ENCODE measurements around the gene RGS18.
"Not testable (repeated sequence)": the region's sequence is repeated elsewhere in the genome, so short reads cannot be mapped to it uniquely, and the experiment has no call there.

RGS18 gene

DNA sequence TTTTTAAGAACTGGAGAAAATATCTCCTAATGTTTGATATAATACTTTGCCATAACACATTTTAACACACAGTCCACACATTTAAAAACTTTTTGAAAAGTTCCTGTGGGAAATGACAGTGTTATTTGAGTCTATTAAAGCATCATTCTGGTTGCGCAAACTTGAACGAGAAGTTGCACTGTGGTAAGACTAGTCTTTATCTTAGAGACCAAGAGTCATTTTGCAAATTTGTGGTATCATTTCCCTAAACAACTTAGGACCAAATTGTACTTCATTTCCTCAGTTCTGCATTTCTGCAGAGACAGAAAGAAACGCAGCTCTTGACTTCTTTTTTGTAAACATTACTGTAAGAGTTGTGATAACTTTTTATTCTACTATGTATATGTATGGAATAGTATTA, at the start of gene RGS18:
Gene RGS18 (plus strand): TSS at position 282 of the 400 bp plus-strand sequence. CDS start 176 bp downstream, outside the sequence.
- no peak for DNase-seq

DNA sequence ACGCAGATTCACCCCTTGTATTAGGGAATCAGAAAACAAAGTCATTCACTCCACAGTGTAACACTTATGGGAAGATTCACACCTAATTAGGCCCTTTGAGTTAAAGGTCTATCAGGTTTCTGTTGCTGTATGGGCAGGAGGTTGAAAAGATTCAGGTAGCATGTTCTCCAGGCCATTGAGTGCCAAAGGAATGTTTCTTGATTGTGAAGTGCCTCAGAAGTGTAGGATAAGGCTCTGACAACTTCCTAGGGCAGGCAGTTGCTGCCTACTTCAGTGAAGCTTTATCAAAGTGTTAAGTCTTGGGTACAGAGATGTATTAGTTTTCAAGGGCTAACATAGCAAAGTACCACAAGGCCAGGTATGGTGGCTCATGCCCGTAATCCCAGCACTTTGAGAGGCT, 48.7 kb upstream of the RGS18 start:
- no peak for DNase-seq

DNA sequence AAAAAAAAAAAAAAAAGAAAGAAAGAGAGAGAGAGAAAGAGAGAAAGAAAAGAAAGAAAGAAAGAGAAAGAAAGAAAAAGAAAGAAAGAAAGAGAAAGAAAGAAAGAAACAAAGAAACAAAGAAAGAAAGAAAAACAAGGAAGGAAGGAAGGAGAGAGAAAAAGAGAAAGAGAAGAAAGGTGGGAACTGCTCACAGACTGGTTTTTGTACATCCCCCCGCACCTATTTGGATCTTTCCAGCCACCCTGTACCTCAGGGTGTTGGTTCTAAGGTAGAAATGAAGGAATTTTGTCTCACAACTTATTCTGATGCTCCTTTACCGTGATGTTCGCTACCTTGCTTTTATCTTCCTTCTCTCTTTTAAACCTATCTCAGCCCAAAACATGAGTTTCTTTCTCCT, 43.3 kb upstream of the RGS18 start:
- DNase-seq: no peak

DNA sequence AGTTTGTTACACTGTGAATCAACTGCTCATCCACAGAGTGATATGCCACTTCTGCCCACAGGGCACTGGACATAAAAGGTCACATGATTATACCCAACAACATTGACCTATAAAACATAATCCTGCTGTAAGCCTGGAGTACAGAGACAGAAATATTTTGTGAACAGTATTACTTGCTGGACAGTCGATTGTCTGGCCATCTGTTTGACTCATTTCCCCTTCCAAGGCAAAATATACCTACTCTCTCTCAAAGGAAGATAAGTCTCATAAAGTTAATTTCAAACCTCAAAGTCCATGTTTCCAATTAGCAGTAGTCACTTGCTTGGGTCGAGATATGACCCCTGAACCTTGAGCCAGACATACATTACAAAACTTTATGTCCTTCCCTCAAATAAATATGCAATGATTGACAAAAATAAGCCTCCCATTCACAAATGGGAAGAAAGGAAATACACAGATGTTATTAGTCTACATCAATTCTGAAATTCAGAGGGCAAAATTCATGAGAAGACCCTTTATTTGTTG, 39.3 kb upstream of the RGS18 start:
- no peak for DNase-seq

- DNase-seq: no peak
Observed at GRCh38 chr1:192119701-192120100, 38.6 kb upstream of the RGS18 start.

DNA sequence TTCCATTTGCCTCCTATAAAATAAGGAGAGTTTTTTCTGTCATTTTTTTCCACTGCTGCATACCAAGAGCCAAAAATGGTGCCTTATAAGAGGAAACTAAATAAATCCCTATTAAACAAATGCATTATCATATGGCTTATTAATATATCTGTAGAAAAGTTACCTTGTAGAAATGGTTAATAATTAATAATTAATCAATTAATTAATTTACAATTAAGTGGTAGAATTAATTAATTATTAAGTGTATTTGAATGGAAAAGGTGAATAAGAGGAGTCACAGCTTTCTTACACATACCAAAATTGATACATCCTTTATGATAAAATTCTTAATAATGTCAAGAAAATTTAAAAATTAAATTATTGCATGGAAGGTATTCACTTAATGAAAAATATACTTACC, 35.6 kb upstream of the RGS18 start:
- no peak for DNase-seq

DNA sequence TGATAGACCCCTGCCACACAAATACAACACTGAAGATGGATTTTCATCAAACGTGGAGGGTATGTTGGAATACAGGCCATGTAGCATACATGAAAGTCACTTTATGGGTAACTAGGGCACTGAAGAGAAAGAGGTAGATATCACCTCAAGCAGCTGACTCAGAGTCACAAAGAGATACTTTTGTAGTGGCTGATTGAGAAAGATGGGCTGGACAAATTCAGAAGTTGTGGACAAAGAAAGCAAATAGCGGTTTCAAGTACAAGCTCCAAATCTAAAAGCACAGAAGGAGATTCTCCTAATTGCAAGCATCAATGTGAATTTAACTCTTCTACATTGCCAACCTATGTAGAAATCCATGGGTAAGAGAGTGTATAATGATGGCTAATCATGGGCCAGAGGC, 35.0 kb upstream of the RGS18 start:
- no peak for DNase-seq

- no peak for DNase-seq
Observed at GRCh38 chr1:192126030-192126619, 32.1 kb upstream of the RGS18 start.

- no peak for DNase-seq
Observed at GRCh38 chr1:192130175-192130574, 28.1 kb upstream of the RGS18 start.

- not testable (repeated sequence) for DNase-seq
Observed at GRCh38 chr1:192130865-192131264, 27.4 kb upstream of the RGS18 start.

- no peak for DNase-seq
Observed at GRCh38 chr1:192131914-192132313, 26.3 kb upstream of the RGS18 start.

- no peak for DNase-seq
Observed at GRCh38 chr1:192133350-192133926, 24.8 kb upstream of the RGS18 start.

DNA sequence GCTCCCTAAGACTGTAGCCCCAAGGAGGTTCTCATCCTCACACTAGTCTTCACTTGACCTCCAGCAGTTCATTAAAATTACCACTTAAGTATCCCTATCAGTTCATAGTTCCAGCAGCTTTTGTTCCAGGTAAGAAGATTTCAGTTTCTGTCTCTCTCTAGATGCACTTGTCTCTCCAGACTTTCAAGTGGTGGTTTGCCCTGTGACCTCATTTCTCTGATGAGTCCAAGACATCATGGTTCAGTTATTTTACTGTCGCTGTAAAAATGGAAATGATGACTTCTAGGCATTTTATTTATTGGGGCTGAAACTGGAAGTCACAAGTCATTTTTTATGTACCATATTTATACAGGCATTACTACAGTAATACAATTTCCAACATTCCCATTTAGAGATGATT, 17.9 kb upstream of the RGS18 start:
- DNase-seq: no peak

GRCh38 chr1:192147221-192147620, 11.0 kb upstream of the RGS18 start:
- no peak for DNase-seq

- DNase-seq: no peak
Observed at GRCh38 chr1:192147696-192148095, 10.6 kb upstream of the RGS18 start.

- no peak for DNase-seq
Observed at GRCh38 chr1:192151176-192151575, 7.1 kb upstream of the RGS18 start.

- no peak for DNase-seq
Observed at GRCh38 chr1:192153276-192153675, 5.0 kb upstream of the RGS18 start.

- DNase-seq: no peak
Observed at GRCh38 chr1:192157067-192157466, 1.2 kb upstream of the RGS18 start.

DNA sequence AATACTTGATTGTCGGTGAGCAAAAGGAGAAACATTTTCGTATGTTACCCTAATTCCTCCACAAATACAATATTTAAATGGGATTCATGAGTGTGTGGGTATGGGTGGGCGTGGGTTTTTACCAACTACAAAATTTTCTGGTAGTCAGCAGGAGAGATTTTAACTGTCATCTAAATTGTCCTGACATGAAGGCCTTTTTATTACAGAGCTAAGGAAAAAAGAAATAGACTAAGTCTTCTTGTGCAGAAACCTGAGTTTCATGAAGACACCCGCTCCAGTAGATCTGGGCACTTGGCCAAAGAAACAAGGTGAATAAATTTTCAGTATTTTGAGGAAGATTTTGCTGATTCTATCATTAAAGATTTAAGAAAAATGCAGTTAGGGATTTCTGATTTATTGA, 752 bp downstream of the RGS18 start:
- DNase-seq: no peak

DNA sequence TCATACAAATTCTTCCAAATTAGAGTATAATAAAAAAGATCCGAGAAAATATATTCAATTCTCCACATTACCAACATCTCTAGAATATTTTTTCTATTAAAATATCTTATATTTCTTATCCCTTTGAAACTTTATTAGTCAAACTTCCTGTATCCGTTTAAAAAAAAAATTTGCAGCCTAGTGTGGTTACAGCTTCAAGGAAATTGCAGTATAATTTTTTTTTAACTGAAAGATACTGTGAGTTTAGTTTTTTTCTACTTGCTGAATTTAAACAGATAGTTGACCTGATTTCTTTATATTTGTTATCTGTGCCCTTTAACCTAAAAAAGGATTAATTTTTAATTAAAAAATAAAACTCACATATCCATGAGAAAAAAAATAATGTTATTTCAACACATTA, 1.5 kb downstream of the RGS18 start:
- DNase-seq: no peak

GRCh38 chr1:192160196-192160595, 1.9 kb downstream of the RGS18 start:
- no peak for DNase-seq

- no peak for DNase-seq
Observed at GRCh38 chr1:192161976-192162375, 3.7 kb downstream of the RGS18 start.

DNA sequence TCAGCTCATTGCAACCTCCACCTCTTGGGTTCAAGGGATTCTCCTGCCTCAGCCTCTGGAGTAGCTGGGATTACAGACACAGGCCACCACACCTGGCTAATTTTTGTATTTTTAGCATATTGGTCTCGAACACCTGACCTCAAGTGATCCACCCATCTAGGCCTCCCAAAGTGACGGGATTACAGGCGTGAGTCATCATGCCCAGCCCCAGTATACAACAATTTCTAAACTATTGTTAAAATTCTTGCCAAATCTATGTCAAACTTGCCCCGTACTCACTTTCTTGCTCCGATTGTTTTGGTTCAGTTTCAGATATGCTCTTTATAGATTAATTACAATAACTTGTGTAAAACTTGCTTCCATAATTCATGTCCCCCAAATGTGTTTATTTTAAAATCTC, 4.1 kb downstream of the RGS18 start:
- no peak for DNase-seq

- DNase-seq: not testable (repeated sequence)
Observed at GRCh38 chr1:192165002-192165401, 6.7 kb downstream of the RGS18 start.

GRCh38 chr1:192167011-192167410, 8.7 kb downstream of the RGS18 start:
- no peak for DNase-seq

Measured in activated CD4-positive, alpha-beta T cell treated with anti-CD3 and anti-CD28 coated beads for 48 hours (primary cell).